Measurements from ENCODE around the gene MCL1.

GRCh38 chr1:150628766-150629114 is 49.3 kb upstream of the MCL1 start:
- TF ChIP-seq CTCF (IDR thresholded peaks at IDR 0.05) = no peak
- no peak for TF ChIP-seq EP300 (IDR thresholded peaks at IDR 0.05)
- TF ChIP-seq POLR2A (IDR thresholded peaks at IDR 0.05) = no peak

All from ovary (tissue), 3 donors.